Mucosa of rectum (tissue), 2 donors: ENCODE results near the gene TRAPPC13.

Experiments
- H3K27ac ChIP-seq, 2 donors: one replicate each; pipeline ENCODE4 v1.7.0; 2013; ENCODE audit warnings: inconsistent platforms in 2 of 2, low read depth in 2 of 2, low read length in 2 of 2
- H3K27me3 ChIP-seq, 2 donors: one replicate each; pipeline ENCODE4 v1.7.0; 2013; ENCODE audit warnings: low read length in 2 of 2; ENCODE audit not compliant: control insufficient read depth in 2 of 2, insufficient read depth in 2 of 2
- H3K36me3 ChIP-seq, 2 donors: one replicate each; pipeline ENCODE4 v1.7.0; 2013; ENCODE audit warnings: low read length in 2 of 2; ENCODE audit not compliant: control insufficient read depth in 2 of 2, insufficient read depth in 2 of 2
- H3K4me1 ChIP-seq, 2 donors: one replicate each; pipeline ENCODE4 v1.7.0; 2013; ENCODE audit warnings: low read length in 2 of 2, mild to moderate bottlenecking in 1 of 2; ENCODE audit not compliant: control insufficient read depth in 2 of 2, insufficient read depth in 2 of 2
- H3K4me3 ChIP-seq, 2 donors: one replicate each; pipeline ENCODE4 v1.7.0; 2013; ENCODE audit warnings: low read length in 2 of 2
- H3K9ac ChIP-seq, 2 donors: one replicate each; pipeline ENCODE4 v1.7.0; 2013; ENCODE audit warnings: low read length in 2 of 2, low read depth in 1 of 2, mild to moderate bottlenecking in 1 of 2
- H3K9me3 ChIP-seq, 2 donors: one replicate each; pipeline ENCODE4 v1.7.0; 2013; ENCODE audit warnings: low read length in 2 of 2; ENCODE audit not compliant: control insufficient read depth in 2 of 2
- donor health status: healthy.
- donor health status: Normal muscosa, but diverticular disease.

The TRAPPC13 gene

GRCh38 chr5:65707663-65708062 lies 82.8 kb downstream of the TRAPPC13 start:
- no peak overlapping the region for H3K4me3 ChIP-seq
- H3K4me1 ChIP-seq, result no peaks in the 10 kb centered on the region
- H3K9me3 ChIP-seq, result no peaks in the 10 kb centered on the region
- no peaks in the 10 kb centered on the region for H3K36me3 ChIP-seq
- H3K9ac ChIP-seq, result no peak overlapping the region
- no peak overlapping the region for H3K27ac ChIP-seq
- no peaks in the 10 kb centered on the region for H3K27me3 ChIP-seq

GRCh38 chr5:65708145-65708544 lies 83.3 kb downstream of the TRAPPC13 start:
- Histone ChIP-seq H3K9ac (no peak overlapping the region), H3K9me3 (no peaks in the 10 kb centered on the region), H3K4me3 (no peak overlapping the region), H3K27ac (no peak overlapping the region), H3K27me3 (no peaks in the 10 kb centered on the region), H3K36me3 (no peaks in the 10 kb centered on the region), H3K4me1 (no peaks in the 10 kb centered on the region)
